CD14-positive monocyte (primary cell): ENCODE measurements around the gene TNFAIP6. TPM values are rescaled to one million over a fixed set of nuclear protein-coding genes. Genes with fewer than 3 reads are reported as not detected.

Experiments used
- DNase-seq, 3 donors: peaks; one replicate each; pipeline ENCODE4 v3.0.0-alpha.2; 2011 to 2022
- H2AFZ ChIP-seq: 2 replicates; pipeline ENCODE4 v1.6.0; 2012; ENCODE audit warnings: mild to moderate bottlenecking, low read depth, low read length, inconsistent platforms; ENCODE audit not compliant: insufficient read depth, poor library complexity, severe bottlenecking
- H3K27ac ChIP-seq, 2 donors: 1 replicate in 1 of 2; 2 replicates in 1 of 2; pipeline ENCODE4 v1.5.1; 2012 to 2013; ENCODE audit warnings: low read length in 2 of 2, control low read depth in 1 of 2, inconsistent platforms in 1 of 2, low read depth in 1 of 2, mild to moderate bottlenecking in 1 of 2
- H3K27me3 ChIP-seq, 2 donors: one replicate each; pipeline versions ENCODE4 v1.6.0 to v1.6.1; 2011 to 2013; ENCODE audit warnings: low read length in 2 of 2; ENCODE audit not compliant: control insufficient read depth in 2 of 2, insufficient read depth in 2 of 2
- H3K36me3 ChIP-seq, 2 donors: replicated peaks in 1 of 2; 1 replicate in 1 of 2; 2 replicates in 1 of 2; pipeline versions ENCODE4 v1.5.1 to v1.6.1; 2012 to 2013; ENCODE audit warnings: low read length in 2 of 2, control low read depth in 1 of 2, inconsistent platforms in 1 of 2, mild to moderate bottlenecking in 1 of 2; ENCODE audit not compliant: insufficient read depth in 2 of 2, control insufficient read depth in 1 of 2
- H3K4me1 ChIP-seq, 2 donors: 1 replicate in 1 of 2; 2 replicates in 1 of 2; pipeline versions ENCODE4 v1.5.1 to v1.6.1; 2012 to 2013; ENCODE audit warnings: low read length in 2 of 2, control low read depth in 1 of 2, inconsistent platforms in 1 of 2, mild to moderate bottlenecking in 1 of 2, moderate library complexity in 1 of 2; ENCODE audit not compliant: insufficient read depth in 2 of 2, control insufficient read depth in 1 of 2
- H3K4me2 ChIP-seq: replicated peaks from 2 replicates; pipeline ENCODE3; 2012; ENCODE audit warnings: low read length, moderate library complexity, mild to moderate bottlenecking; ENCODE audit not compliant: poor library complexity, severe bottlenecking; ENCODE audit errors: extremely low read depth
- H3K4me3 ChIP-seq, 3 experiments: fragments of 200-600 bp in 1 of 3; sonication (generic) in 1 of 3; replicated peaks in 1 of 3; 1 replicate in 2 of 3; 2 replicates in 1 of 3; pipeline ENCODE4 v1.5.1; 2011 to 2013; ENCODE audit warnings: low read length in 3 of 3, mild to moderate bottlenecking in 3 of 3, control low read depth in 2 of 3, low read depth in 2 of 3, inconsistent platforms in 1 of 3, moderate library complexity in 1 of 3
- H3K79me2 ChIP-seq: 2 replicates; pipeline ENCODE4 v1.6.0; 2012; ENCODE audit warnings: mild to moderate bottlenecking, control low read depth, inconsistent platforms, low read length, moderate library complexity; ENCODE audit not compliant: insufficient read depth
- H3K9ac ChIP-seq: 2 replicates; pipeline ENCODE4 v1.6.0; 2017; ENCODE audit warnings: low read length, mild to moderate bottlenecking; ENCODE audit not compliant: insufficient read depth, poor library complexity, severe bottlenecking
- H3K9me3 ChIP-seq, 2 donors: replicated peaks in 1 of 2; 1 replicate in 1 of 2; 2 replicates in 1 of 2; pipeline versions ENCODE4 v1.5.1 to v1.6.1; 2012 to 2013; ENCODE audit warnings: low read length in 2 of 2, control low read depth in 1 of 2; ENCODE audit not compliant: control insufficient read depth in 1 of 2, insufficient read depth in 1 of 2
- H4K20me1 ChIP-seq: 2 replicates; pipeline ENCODE4 v1.6.0; 2012; ENCODE audit warnings: mild to moderate bottlenecking, low read length, control low read depth, moderate library complexity; ENCODE audit not compliant: insufficient read depth
- H3K27ac Mint-ChIP-seq, 7 donors: one replicate each; pipeline ENCODE4 v1.8.0; 2020; ENCODE audit warnings: mild to moderate bottlenecking in 7 of 7, mixed read lengths in 7 of 7, moderate library complexity in 6 of 7, inconsistent platforms in 2 of 7
- H3K27me3 Mint-ChIP-seq, 3 donors: one replicate each; pipeline ENCODE4 v1.8.0; 2021 to 2022; ENCODE audit warnings: low read depth in 3 of 3, mild to moderate bottlenecking in 3 of 3, mixed read lengths in 3 of 3, moderate library complexity in 3 of 3, inconsistent platforms in 1 of 3
- H3K36me3 Mint-ChIP-seq, 2 donors: one replicate each; pipeline ENCODE4 v1.8.0; 2020; ENCODE audit warnings: mixed read lengths in 2 of 2, inconsistent platforms in 1 of 2, mild to moderate bottlenecking in 1 of 2
- H3K4me1 Mint-ChIP-seq: one replicate; pipeline ENCODE4 v1.8.0; 2020; ENCODE audit warnings: mild to moderate bottlenecking, mixed read lengths
- H3K4me3 Mint-ChIP-seq, 2 donors: one replicate each; pipeline ENCODE4 v1.8.0; 2020; ENCODE audit warnings: mild to moderate bottlenecking in 2 of 2, mixed read lengths in 2 of 2, moderate library complexity in 1 of 2
- H3K9me3 Mint-ChIP-seq, 7 donors: one replicate each; pipeline ENCODE4 v1.8.0; 2020 to 2022; ENCODE audit warnings: mixed read lengths in 7 of 7, mild to moderate bottlenecking in 6 of 7, moderate library complexity in 6 of 7, inconsistent platforms in 2 of 7
- WGBS: methylation state at CpG from one replicate; pipeline ENCODE4 v1.1.5; 2013; ENCODE audit warnings: missing lambda C conversion rate; ENCODE audit not compliant: insufficient coverage; 5-methylcytosine and 5-hydroxymethylcytosine counted together
- intact Hi-C, 2 donors: fragments of 100-400 bp; cut with micrococcal nuclease; formaldehyde crosslinking; loops; one replicate each; pipeline versions ENCODE4 v1.15.0 to v1.15.1; 2023
- polyA plus RNA-seq, 3 donors: library from polyadenylated mRNA; depleted of rRNA in 1 of 3; unstranded in 2 of 3; stranded (reverse) in 1 of 3; fragments of 300-500 nt in 2 of 3; fragments of >200 nt in 1 of 3; fragmentation: Illumina TruSeq in 2 of 3; gene quantifications; 1 replicate in 2 of 3; 2 replicates in 1 of 3; pipeline ENCODE4 v1.2.3, GENCODE V29; 2012 to 2021
- TF ChIP-seq, protein P1 (sequence below): fragments of 200-600 bp; IDR thresholded peaks from one replicate; pipeline ENCODE4 v1.8.0; 2022; ENCODE audit warnings: antibody characterized with exemption, mild to moderate bottlenecking

The TNFAIP6 gene
- polyA plus RNA-seq, 3 donors = 2.6 to 8.2 (median 3.5) TPM

DNA sequence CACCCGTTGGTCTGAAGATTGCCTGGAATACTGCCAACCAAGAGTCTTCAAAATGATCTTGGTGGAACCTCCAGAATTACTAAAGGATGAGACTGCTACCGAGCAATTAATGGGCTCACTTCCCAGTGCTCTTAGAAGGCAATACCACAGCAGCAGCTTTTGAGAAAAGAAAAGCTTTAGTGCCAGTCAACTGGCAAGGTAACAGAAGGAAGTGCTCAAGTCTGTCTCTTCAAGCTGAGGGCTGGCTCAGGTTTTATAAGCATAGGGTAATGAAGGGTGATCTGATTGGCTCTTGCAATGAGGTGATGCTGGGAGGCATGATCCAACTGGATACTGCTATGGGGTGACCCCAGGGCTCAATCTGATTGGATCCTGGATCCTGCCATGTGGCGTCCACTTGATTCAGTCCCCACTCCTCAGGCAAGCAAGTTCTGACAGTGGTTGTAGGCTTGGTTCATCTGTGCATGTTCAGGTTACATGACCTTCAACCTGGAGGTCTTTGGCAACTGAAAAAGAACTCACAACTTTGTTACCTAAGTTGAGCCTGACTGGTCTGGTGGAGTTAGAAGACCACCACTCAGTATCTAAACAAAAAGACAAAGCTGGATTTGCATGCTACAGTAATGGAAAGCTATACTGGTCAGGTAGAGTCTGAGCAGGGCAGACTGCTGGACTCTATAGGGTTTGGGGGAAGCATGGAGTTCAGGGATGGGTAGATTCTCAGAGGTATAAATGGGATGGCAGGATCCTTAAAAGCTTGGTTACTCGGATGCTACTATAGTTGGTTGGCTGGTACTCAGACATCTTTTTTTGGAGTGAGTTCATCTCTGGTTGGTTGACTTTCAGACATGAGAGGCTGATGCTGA, 38.4 kb downstream of the TNFAIP6 start:
- no peak overlapping the region for H3K27ac ChIP-seq
- no peaks in the 10 kb centered on the region for H3K27me3 ChIP-seq
- no peaks in the 10 kb centered on the region for H3K9me3 ChIP-seq
- no peak overlapping the region for H3K9ac ChIP-seq
- Mint-ChIP-seq H3K4me1 (no peaks in the 10 kb centered on the region), H3K36me3 (no peaks in the 10 kb centered on the region), H3K4me3 (no peak overlapping the region), H3K27ac (peak overlapping the region in 1 of 7 donors; percentile 39), H3K9me3 (peaks cover 0 to 3% (median 0%) of the 10 kb centered on the region in 7 donors), H3K27me3 (peaks cover 1 to 5% (median 2%) of the 10 kb centered on the region in 3 donors)
- no peaks in the 10 kb centered on the region for H4K20me1 ChIP-seq
- H3K4me2 ChIP-seq = no peak overlapping the region
- WGBS = 92% methylated on average over 3 of the region's 4 CpGs
- no peak for DNase-seq
- H3K4me1 ChIP-seq = no peaks in the 10 kb centered on the region
- no peak overlapping the region for H2AFZ ChIP-seq
- no peaks in the 10 kb centered on the region for H3K36me3 ChIP-seq
- H3K79me2 ChIP-seq = no peaks in the 10 kb centered on the region
- H3K4me3 ChIP-seq = no peak overlapping the region
- intact Hi-C loops = no loop called here
- TF ChIP-seq, protein P1, sequence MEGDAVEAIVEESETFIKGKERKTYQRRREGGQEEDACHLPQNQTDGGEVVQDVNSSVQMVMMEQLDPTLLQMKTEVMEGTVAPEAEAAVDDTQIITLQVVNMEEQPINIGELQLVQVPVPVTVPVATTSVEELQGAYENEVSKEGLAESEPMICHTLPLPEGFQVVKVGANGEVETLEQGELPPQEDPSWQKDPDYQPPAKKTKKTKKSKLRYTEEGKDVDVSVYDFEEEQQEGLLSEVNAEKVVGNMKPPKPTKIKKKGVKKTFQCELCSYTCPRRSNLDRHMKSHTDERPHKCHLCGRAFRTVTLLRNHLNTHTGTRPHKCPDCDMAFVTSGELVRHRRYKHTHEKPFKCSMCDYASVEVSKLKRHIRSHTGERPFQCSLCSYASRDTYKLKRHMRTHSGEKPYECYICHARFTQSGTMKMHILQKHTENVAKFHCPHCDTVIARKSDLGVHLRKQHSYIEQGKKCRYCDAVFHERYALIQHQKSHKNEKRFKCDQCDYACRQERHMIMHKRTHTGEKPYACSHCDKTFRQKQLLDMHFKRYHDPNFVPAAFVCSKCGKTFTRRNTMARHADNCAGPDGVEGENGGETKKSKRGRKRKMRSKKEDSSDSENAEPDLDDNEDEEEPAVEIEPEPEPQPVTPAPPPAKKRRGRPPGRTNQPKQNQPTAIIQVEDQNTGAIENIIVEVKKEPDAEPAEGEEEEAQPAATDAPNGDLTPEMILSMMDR = no peak

DNA sequence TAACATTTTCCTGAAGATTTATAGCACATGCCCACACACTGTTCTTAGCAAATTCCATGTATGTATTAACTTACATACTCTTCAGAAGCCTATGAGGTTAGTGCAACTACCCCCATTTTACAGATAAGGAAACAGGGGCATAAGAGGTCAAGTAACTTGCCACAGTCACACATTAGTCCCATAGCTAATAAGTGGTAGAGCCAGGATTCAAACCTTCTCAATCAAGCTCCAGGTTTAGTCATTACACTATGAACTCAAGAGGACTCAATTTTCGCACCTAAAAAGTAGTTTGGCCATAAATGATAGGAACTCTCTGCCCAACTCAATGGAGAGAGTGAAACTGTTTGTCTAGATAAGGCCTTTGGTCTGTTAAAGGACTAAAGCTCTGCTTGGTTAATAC, 42.6 kb downstream of the TNFAIP6 start:
- no peak overlapping the region for H3K27ac Mint-ChIP-seq
- intact Hi-C loops = loop anchor here in 1 of 2 donors (10.0 kb wide), 1 partner anchor 45 kb away; the partner anchor contains the start of gene TNFAIP6
- Histone ChIP-seq H4K20me1 (no peaks in the 10 kb centered on the region), H3K36me3 (no peaks in the 10 kb centered on the region), H3K4me1 (no peaks in the 10 kb centered on the region), H3K27me3 (no peaks in the 10 kb centered on the region), H3K79me2 (no peaks in the 10 kb centered on the region), H3K4me3 (no peak overlapping the region), H3K9me3 (no peaks in the 10 kb centered on the region), H3K4me2 (no peak overlapping the region), H3K9ac (no peak overlapping the region), H3K27ac (no peak overlapping the region), H2AFZ (no peak overlapping the region)
- H3K27me3 Mint-ChIP-seq = peaks cover 0 to 3% (median 2%) of the 10 kb centered on the region in 3 donors
- no peaks in the 10 kb centered on the region for H3K36me3 Mint-ChIP-seq
- H3K9me3 Mint-ChIP-seq = peaks cover 0 to 2% (median 0%) of the 10 kb centered on the region in 7 donors
- no peaks in the 10 kb centered on the region for H3K4me1 Mint-ChIP-seq
- DNase-seq = no peak
- H3K4me3 Mint-ChIP-seq = no peak overlapping the region
- TF ChIP-seq, protein P1 = no peak
- WGBS = no CpG with 5 or more reads among the region's 1 CpG
